ENCODE measurements around the gene PGM1. TPM values are rescaled to one million over a fixed set of nuclear protein-coding genes. Genes with fewer than 3 reads are reported as not detected.

PGM1 gene
- total and polyA plus RNA-seq, 2 of the 13 experiments (the other 11 are each of a cell fraction or from before 2014, with no cell fraction given): 51.6 to 105 TPM

GRCh38 chr1:63640633-63641567, 47.7 kb downstream of the PGM1 start (continued):
- no peak; the same call in 1 of the 2 replicates for TF ChIP-seq AKNA (CRISPR knock-in tag; IDR thresholded peaks at IDR 0.05; ENCODE audit: borderline replicate concordance)
- TF ChIP-seq ZNF572 (CRISPR knock-in tag; IDR thresholded peaks at IDR 0.05): no peak
- TF ChIP-seq USF2 (IDR thresholded peaks at IDR 0.05; ENCODE audit: low read depth, low read length): no peak
- no peak for TF ChIP-seq USF2 (CRISPR knock-in tag; IDR thresholded peaks at IDR 0.05; ENCODE audit: borderline replicate concordance)
- no peak for TF ChIP-seq XRCC5 (optimal IDR thresholded peaks at IDR 0.05; ENCODE audit: low read length)
- TF ChIP-seq TFAP4 (IDR thresholded peaks at IDR 0.05; ENCODE audit: borderline replicate concordance, low read depth): peak; percentile 58; the same call in 1 of the 2 replicates
- TF ChIP-seq IRF2 (CRISPR knock-in tag; IDR thresholded peaks at IDR 0.05): no peak; the same call in 1 of the 2 replicates
- TF ChIP-seq ZNF280D (CRISPR knock-in tag; IDR thresholded peaks at IDR 0.05): no peak
- no peak for TF ChIP-seq ZNF709 (CRISPR knock-in tag; IDR thresholded peaks at IDR 0.05)
- 0 out of 2 replicates have a peak, but pooled peaks have one; percentile 32 for TF ChIP-seq HNF1B (CRISPR knock-in tag; IDR thresholded peaks at IDR 0.05)
- TF ChIP-seq NFKBIZ (CRISPR knock-in tag; IDR thresholded peaks at IDR 0.05): no peak; the same call in 1 of the 2 replicates
- no peak for TF ChIP-seq ZMAT5 (CRISPR knock-in tag; IDR thresholded peaks at IDR 0.05; ENCODE audit: borderline replicate concordance, low read depth)
- no peak for TF ChIP-seq SP1 (IDR thresholded peaks at IDR 0.05)
- no peak for TF ChIP-seq SP1 (CRISPR knock-in tag; IDR thresholded peaks at IDR 0.05)

Data from HepG2 (cell line).